Hepatocyte (in vitro differentiated cells): ENCODE measurements around the gene N4BP2L2. TPM values are rescaled to one million over a fixed set of nuclear protein-coding genes. Genes with fewer than 3 reads are reported as not detected.

ENCODE experiments used
- DNase-seq: peaks from one replicate; pipeline ENCODE4 v3.0.0-alpha.2; 2016; ENCODE audit warnings: low spot score
- H2AFZ ChIP-seq: fragments of 200-600 bp; sonication (generic); 2 replicates; pipeline ENCODE4 v1.6.0; 2016; ENCODE audit warnings: antibody characterized with exemption, mild to moderate bottlenecking
- H3K27ac ChIP-seq: fragments of 200-600 bp; sonication (generic); 2 replicates; pipeline ENCODE4 v1.5.1; 2016; ENCODE audit warnings: mild to moderate bottlenecking
- H3K27me3 ChIP-seq: fragments of 200-600 bp; sonication (generic); 2 replicates; pipeline ENCODE4 v1.6.1; 2016
- H3K36me3 ChIP-seq: fragments of 200-600 bp; sonication (generic); replicated peaks from 2 replicates; pipeline ENCODE4 v1.5.1; 2016; ENCODE audit warnings: low read depth; ENCODE audit not compliant: insufficient read depth
- H3K4me1 ChIP-seq: fragments of 200-600 bp; sonication (generic); 2 replicates; pipeline ENCODE4 v1.5.1; 2016; ENCODE audit warnings: mild to moderate bottlenecking, moderate library complexity; ENCODE audit not compliant: insufficient read depth
- H3K4me2 ChIP-seq: fragments of 200-600 bp; sonication (generic); 2 replicates; pipeline ENCODE4 v1.6.0; 2016
- H3K4me3 ChIP-seq: fragments of 200-600 bp; sonication (generic); 2 replicates; pipeline ENCODE4 v1.5.1; 2016; ENCODE audit warnings: mild to moderate bottlenecking
- H3K79me2 ChIP-seq: fragments of 200-600 bp; sonication (generic); 2 replicates; pipeline ENCODE4 v1.6.0; 2017; ENCODE audit warnings: mild to moderate bottlenecking
- H3K9me2 ChIP-seq: fragments of 200-600 bp; sonication (generic); replicated peaks from 2 replicates; pipeline ENCODE4 v1.6.0; 2017; ENCODE audit warnings: mild to moderate bottlenecking; ENCODE audit not compliant: insufficient read depth
- H3K9me3 ChIP-seq: fragments of 200-600 bp; sonication (generic); 2 replicates; pipeline ENCODE4 v1.5.1; 2016; ENCODE audit warnings: low read depth, mild to moderate bottlenecking
- H4K20me1 ChIP-seq: fragments of 200-600 bp; sonication (generic); 2 replicates; pipeline ENCODE4 v1.6.0; 2016; ENCODE audit warnings: mild to moderate bottlenecking; ENCODE audit not compliant: insufficient read depth, poor library complexity, severe bottlenecking
- CTCF ChIP-seq: fragments of 200-600 bp; sonication (generic); IDR thresholded peaks from 2 replicates; pipeline ENCODE4 v1.5.1; 2016; ENCODE audit warnings: antibody characterized with exemption, mild to moderate bottlenecking; ENCODE audit not compliant: poor library complexity
- EZH2 ChIP-seq: fragments of 200-600 bp; sonication (generic); IDR thresholded peaks from 2 replicates; pipeline ENCODE4 v1.6.1; 2016; ENCODE audit warnings: antibody characterized with exemption, mild to moderate bottlenecking, borderline replicate concordance
- EZH2phosphoT487 ChIP-seq: fragments of 200-600 bp; sonication (generic); IDR thresholded peaks from one replicate; pipeline ENCODE4 v1.6.1; 2018; ENCODE audit warnings: antibody characterized with exemption, mild to moderate bottlenecking, low read depth, moderate library complexity; ENCODE audit not compliant: unreplicated experiment, severe bottlenecking
- whole genome bisulfite sequencing: methylation state at CpG from one replicate; pipeline ENCODE4 v1.1.6; 2016; ENCODE audit warnings: low lambda C conversion rate; ENCODE audit errors: missing lambda C conversion rate; 5-methylcytosine and 5-hydroxymethylcytosine counted together
- polyA plus RNA-seq: library from polyadenylated mRNA; unstranded; fragments of >200 nt; fragmentation: Nextera tagmentation; extraction: Ambion mirVana; gene quantifications from 2 replicates; pipeline ENCODE4 v1.2.1, GENCODE V29; 2016
- total RNA-seq: library from RNA; depleted of rRNA; stranded (reverse); fragments of >200 nt; gene quantifications from 2 replicates; pipeline ENCODE4 v1.2.3, GENCODE V29; 2014

The N4BP2L2 gene
- total and polyA plus RNA-seq, 2 experiments from 2014 or later: 102 to 138 TPM

GRCh38 chr13:32555613-32556012 lies 17.0 kb upstream of the N4BP2L2 start:
- no peaks in the 10 kb centered on the region for H3K27me3 ChIP-seq
- H3K36me3 ChIP-seq: no peaks in the 10 kb centered on the region
- H3K9me2 ChIP-seq: no peaks in the 10 kb centered on the region
- no peaks in the 10 kb centered on the region for H3K9me3 ChIP-seq
- no peak overlapping the region for H3K4me2 ChIP-seq
- H3K79me2 ChIP-seq: no peaks in the 10 kb centered on the region
- H3K4me3 ChIP-seq: no peak overlapping the region
- H4K20me1 ChIP-seq: no peaks in the 10 kb centered on the region
- no peaks in the 10 kb centered on the region for H3K4me1 ChIP-seq
- no peak for DNase-seq
- TF ChIP-seq EZH2 (no peak), EZH2phosphoT487 (no peak), CTCF (no peak)
- WGBS: 100% methylated on average over 2 of the region's 2 CpGs
- no peak overlapping the region for H3K27ac ChIP-seq
- no peak overlapping the region for H2AFZ ChIP-seq

- Histone ChIP-seq H3K9me2 (no peaks in the 10 kb centered on the region), H3K79me2 (no peaks in the 10 kb centered on the region), H3K4me3 (no peak overlapping the region), H3K36me3 (no peaks in the 10 kb centered on the region), H3K27me3 (no peaks in the 10 kb centered on the region), H3K27ac (no peak overlapping the region), H3K4me1 (no peaks in the 10 kb centered on the region), H2AFZ (no peak overlapping the region), H3K4me2 (no peak overlapping the region), H3K9me3 (no peaks in the 10 kb centered on the region), H4K20me1 (no peaks in the 10 kb centered on the region)
- WGBS: 84% methylated on average over 1 of the region's 1 CpG
- DNase-seq: no peak
- TF ChIP-seq EZH2phosphoT487: no peak
- no peak for TF ChIP-seq EZH2
- TF ChIP-seq CTCF: no peak
These were observed 15.1 kb upstream of the N4BP2L2 start for GRCh38 chr13:32553720-32554119.

- no peaks in the 10 kb centered on the region for H3K9me2 ChIP-seq
- no peaks in the 10 kb centered on the region for H3K36me3 ChIP-seq
- no peaks in the 10 kb centered on the region for H3K9me3 ChIP-seq
- H3K4me3 ChIP-seq: no peak overlapping the region
- DNase-seq: peak; percentile 13
- H3K4me2 ChIP-seq: no peak overlapping the region
- H3K4me1 ChIP-seq: no peaks in the 10 kb centered on the region
- no peak for TF ChIP-seq EZH2
- no peak for TF ChIP-seq EZH2phosphoT487
- no peak for TF ChIP-seq CTCF
- whole genome bisulfite sequencing: 81% methylated on average over 3 of the region's 3 CpGs
- H3K27me3 ChIP-seq: no peaks in the 10 kb centered on the region
- no peaks in the 10 kb centered on the region for H3K79me2 ChIP-seq
- no peaks in the 10 kb centered on the region for H4K20me1 ChIP-seq
- no peak overlapping the region for H2AFZ ChIP-seq
- no peak overlapping the region for H3K27ac ChIP-seq
These were observed 11.2 kb upstream of the N4BP2L2 start for GRCh38 chr13:32549788-32550187.

GRCh38 chr13:32548837-32549236 lies 10.2 kb upstream of the N4BP2L2 start:
- no peak for DNase-seq
- no peaks in the 10 kb centered on the region for H3K9me3 ChIP-seq
- WGBS: 79% methylated on average over 2 of the region's 2 CpGs
- no peaks in the 10 kb centered on the region for H3K9me2 ChIP-seq
- H3K4me1 ChIP-seq: no peaks in the 10 kb centered on the region
- H3K79me2 ChIP-seq: no peaks in the 10 kb centered on the region
- H3K4me3 ChIP-seq: no peak overlapping the region
- H3K36me3 ChIP-seq: no peaks in the 10 kb centered on the region
- no peak overlapping the region for H2AFZ ChIP-seq
- no peak overlapping the region for H3K4me2 ChIP-seq
- no peak for TF ChIP-seq EZH2phosphoT487
- no peak for TF ChIP-seq CTCF
- TF ChIP-seq EZH2: no peak
- no peak overlapping the region for H3K27ac ChIP-seq
- no peaks in the 10 kb centered on the region for H4K20me1 ChIP-seq
- H3K27me3 ChIP-seq: no peaks in the 10 kb centered on the region
